HG02870 (cell line): ENCODE measurements around the gene ABCF2.
A peak's percentile ranks its signal among the peaks of the same experiment; 100 is the strongest.

Experiments
- ATAC-seq: cut with Tn5 transposase; IDR thresholded peaks from one replicate; pipeline ENCODE4 v1.9.1; 2021; ENCODE audit warnings: mild to moderate bottlenecking, moderate library complexity; ENCODE audit not compliant: unreplicated experiment

Gene ABCF2

DNA sequence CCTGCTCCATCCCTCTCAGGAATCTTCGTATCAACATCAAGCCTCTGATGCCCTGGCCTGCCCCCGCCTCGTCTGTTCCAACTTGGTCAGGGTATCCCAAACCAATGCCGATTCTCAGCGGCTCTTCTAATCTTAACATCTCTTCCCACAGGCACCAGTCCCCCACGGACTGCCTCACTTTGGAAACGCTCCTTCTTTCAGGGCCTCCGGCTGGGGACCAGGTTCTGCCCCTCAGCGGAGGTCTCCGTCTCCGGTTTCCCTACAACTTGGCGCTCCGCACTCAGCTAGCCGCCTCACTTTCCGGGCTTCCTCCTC is 488 bp downstream of the ABCF2 start:
- ATAC-seq = peak; percentile 12

DNA sequence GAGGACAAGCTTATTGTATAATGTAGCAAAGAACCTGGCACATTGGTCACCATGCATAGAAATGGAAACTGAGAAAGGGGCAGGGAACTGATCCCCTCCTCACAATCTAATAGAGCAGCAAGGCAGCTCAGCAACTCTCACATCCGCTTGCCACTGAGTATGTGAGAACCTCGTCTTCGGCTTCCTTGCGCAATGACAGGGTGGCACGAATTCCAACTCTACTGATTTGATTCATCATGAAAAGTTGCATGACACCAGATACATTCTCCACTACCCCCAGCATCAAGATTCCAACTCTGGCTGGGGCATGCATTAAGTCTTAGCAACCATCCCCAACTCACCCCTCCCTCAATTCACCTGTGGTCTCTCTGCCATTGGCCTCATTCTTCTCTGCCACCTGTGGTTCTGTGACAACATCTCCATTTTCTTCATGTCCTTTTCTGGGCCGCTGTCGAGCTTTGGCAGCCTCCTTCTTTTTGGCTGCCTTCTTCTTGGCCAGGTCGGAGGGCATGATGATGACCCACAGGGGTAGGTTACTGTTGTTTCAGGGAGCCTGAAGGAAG is 976 bp downstream of the ABCF2 start:
- ATAC-seq = no peak

DNA sequence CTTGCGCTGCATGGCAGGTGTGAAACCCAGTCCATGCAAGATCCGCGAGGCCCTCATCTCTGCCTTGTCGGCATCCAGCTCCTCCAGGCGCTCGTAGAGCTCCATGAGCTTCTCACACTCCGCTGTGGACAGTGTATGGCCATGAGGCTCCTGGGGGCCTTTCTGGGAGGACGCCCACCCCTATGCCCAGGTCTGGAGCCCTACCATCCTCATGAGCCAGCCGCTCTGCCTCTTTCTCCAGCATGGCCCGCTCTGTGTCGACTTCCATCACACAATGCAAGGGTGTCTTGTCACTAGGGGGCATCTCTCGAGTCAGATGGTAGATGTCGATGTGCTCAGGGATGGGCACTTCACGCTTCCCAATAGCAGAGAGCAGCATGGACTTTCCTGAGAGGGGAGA is 3.3 kb downstream of the ABCF2 start:
- ATAC-seq = no peak

DNA sequence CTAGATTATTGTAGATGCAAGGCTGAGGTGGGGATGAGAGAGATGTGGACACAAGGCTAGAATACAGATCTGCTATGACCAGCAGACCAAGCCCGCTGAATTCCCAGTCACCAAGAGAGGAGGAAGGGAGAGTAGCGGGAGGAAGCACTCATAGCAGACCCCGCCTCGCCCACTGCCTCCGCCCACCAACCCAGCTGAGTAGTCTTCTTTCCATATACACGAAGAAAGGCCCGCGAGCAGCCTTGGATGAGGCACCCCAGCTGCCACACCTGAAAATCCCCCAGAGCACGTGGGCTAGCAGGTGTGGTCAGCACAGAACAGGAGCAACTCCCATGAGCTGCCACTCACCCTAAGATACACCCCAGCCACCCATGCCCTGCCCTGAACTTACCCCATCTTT is 8.8 kb downstream of the ABCF2 start:
- ATAC-seq = no peak

GRCh38 chr7:151215396-151215795 is 11.6 kb downstream of the ABCF2 start:
- no peak for ATAC-seq

DNA sequence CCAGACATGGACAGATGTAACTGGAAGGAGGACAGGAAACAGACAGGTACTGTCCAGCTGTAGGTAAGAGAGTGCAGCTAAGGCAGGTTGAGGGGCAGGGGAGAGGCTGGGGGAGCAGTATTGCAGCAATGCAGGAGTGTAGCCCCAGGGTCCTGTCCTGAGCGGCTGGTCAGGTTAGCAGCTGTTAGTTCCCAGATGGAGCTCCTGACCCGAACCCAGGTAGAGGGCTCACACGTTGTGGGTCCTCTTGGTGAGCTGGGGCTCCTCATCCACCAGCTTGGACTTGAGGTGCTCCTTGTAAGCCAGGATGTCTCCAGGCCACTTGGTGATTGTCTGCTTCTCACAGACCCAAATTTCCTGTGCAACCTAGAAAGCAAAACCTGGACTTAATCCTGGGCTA is 13.2 kb downstream of the ABCF2 start:
- ATAC-seq = no peak

DNA sequence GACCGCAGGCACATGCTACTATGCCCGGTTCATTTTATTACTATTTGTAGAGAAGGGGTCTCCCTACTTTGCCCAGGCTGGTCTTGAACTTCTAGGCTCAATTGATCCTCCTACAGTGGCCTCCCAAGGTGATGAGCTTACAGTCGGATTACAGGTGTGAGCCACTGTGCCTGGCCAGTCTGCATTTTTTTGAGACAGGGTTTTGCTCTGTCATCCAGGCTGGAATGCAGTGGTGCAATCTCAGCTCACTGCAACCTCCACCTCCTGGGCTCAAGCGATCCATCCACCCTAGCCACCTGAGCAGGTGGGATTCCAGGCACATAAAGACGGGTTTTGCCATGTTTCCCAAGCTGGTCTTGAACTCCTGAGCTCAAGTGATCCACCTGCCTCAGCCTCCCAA is 14.4 kb downstream of the ABCF2 start:
- ATAC-seq = no peak

GRCh38 chr7:151211155-151211772 is 15.7 kb downstream of the ABCF2 start:
- no peak for ATAC-seq

- no peak for ATAC-seq
These were observed 16.7 kb downstream of the ABCF2 start, which contains the start of gene H2BK1 for GRCh38 chr7:151210087-151210854. H2BK1 (minus strand) TSS chr7:151210488; CDS start chr7:151210318, 170 bp downstream.

- no peak for ATAC-seq
These were observed 17.4 kb downstream of the ABCF2 start for GRCh38 chr7:151209588-151209987.

DNA sequence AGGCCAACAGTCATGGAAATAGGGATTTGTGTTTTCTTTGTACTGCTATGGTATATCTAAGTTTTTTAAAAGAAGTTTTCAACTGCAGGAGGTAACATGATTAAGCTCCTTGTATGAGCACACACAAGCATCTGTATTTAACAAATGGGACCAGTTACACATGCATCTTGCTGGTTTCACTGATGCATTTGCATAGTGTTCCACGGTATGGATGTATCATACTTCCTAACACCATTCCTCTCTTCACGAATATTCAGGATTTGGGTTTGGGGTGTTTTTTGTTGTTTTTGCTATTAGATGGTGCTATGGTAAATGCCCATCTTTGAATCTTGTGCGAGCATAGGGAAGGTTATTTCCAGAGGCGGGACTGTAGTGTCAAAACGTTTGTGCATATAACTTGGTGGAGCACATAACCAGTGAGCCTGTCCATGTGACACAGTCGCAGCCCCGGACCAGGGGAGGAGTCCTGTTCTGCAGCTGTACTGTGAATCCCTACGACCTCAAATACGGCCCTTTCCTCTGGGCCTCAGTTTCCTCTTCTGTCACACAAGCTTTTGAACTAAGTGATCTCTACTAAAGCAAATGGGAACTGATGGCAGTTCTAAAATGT is 18.6 kb downstream of the ABCF2 start:
- no peak for ATAC-seq

GRCh38 chr7:151207804-151208203 is 19.2 kb downstream of the ABCF2 start:
- no peak for ATAC-seq

GRCh38 chr7:151207315-151207714 is 19.7 kb downstream of the ABCF2 start:
- ATAC-seq = no peak

GRCh38 chr7:151206914-151207313 is 20.1 kb downstream of the ABCF2 start:
- ATAC-seq = no peak

DNA sequence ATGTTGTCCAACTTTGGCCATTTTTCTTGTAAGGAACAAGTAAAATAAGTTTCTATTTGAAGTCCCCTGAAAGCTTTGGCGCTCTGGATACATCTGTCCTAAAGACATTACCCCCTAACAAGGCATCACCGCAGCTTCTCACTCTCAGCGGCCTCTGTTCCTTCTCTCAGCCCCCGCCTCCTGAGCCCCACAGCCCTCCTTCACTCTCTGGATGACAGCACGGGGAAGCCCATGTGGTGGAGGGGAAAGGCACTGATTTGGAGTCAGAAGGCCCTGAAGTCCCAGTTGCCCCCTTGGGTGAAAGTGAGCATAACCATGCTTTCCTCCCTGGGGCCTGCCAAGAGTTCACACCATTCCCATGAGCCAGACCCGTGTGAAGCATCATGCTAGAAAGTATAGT is 21.3 kb downstream of the ABCF2 start:
- no peak for ATAC-seq

- ATAC-seq = no peak
These were observed 22.5 kb downstream of the ABCF2 start for GRCh38 chr7:151204383-151205032.

DNA sequence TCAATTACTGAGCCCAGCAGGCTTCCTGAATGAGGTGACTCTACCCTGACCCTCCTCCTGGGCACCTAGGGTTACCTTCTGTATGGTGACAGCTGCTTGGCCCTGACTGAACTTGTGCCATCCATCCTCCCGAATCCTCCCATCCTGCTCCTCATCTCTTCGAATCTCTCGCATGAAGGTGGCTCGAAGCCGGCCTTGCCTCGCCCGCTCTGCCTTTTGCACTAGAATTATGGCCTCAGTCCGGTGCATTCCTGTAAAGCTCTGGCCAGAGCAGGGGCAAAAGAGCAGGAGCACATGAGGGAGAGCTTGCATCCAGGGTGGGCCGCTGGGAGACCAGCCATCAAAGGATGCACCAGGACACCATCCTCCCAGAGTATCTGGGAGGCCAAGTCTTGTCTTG is 24.2 kb downstream of the ABCF2 start:
- no peak for ATAC-seq

DNA sequence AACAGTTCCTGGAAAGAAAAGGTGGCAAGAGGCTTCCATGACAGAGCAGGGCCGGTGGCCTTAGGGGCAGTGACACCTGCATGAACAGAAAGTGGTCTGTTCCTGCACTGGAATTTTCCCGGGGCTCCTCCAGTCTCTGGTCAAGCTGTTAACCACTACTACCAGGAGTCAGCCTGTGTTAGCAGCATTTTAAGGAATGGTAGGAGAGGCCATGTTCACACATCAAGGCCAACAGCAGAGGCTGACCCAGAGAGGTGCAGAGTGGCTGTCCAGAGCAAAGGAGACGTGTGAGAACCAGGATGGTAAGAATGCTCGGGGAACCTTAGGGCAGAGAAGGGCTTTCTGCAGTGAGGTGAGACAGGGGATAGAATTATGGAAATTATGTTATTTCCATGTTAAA is 25.3 kb downstream of the ABCF2 start:
- ATAC-seq = no peak

DNA sequence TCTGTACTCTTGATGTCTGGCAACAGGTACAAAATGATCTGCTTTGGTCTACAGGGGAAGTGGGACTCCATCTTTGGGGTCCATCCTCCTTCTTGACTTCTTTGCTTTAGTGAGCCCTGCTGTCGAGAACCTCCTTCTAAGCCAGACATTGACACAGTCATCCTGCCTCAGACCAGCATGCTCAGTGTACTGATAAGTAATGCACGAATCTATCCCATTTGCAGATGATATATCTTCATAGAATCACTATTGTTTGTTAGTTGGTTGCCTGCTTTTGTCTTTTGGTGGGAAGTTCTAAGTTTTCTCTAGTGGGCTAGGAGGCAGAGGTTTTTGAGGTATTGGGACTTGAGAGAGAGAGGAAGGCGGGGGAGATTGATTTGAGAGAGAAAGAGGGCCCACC is 25.7 kb downstream of the ABCF2 start:
- no peak for ATAC-seq

DNA sequence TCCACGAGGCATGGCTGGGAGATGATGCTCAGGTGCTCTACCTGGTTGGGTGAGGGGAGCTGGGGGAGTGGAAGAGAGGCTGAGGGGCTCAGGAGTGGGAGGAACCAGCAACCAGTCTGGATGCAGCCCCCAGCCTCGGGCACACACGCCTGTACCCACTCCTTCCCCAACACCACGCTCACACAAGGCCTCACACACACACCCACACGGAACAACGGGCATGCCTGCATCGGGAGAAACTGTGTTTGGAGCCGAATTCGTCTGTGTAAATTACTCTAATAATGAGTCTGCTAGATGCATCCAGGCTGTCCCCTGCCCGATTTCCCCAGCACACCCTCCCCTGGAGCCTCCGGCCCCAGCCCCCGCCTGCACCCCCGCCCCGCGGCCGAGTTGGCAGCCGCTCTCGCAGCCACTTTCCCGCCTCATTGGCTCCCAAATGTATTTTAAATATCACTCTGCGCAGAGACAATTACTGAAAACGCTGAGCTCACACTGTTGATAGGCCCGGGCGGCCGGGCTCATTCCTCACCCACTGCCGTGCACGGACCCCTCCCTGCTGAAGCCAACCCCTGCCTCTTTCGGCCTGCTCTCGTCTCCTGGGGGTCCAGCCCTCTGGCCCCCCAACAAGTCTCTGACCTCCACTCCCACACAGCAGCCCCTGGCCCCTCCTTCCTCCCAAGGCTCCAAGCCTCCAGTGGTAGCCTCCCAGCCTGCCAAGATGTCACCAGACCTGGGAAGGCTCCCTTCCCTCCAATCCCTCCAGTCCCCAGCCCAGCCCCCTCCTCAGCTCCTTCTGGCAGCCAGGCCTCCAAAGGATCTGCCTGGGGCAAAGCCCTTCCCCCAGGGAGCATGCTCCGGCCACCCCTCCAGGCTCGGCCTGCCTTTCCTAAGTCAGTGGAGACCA is 27.8 kb downstream of the ABCF2 start:
- ATAC-seq = no peak

DNA sequence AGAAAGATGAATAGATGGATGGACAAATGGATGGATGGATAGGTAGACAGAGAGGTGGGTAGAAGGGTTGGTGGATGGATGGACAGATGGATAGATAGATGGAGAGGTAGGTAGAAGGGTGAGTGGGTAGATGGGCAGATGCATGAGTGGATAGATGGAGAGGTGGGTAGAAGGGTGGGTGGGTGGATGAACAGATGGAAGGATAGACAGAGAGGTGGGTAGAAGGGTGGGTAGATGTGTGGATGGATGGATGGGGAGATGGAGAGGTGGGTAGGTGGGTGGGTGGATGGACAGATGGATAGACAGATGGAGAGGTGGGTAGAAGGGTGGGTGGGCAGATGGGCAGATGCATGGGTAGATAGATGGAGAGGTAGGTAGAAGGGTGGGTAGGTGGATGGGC is 29.1 kb downstream of the ABCF2 start:
- ATAC-seq = no peak
